OCI-LY1 (cell line): ENCODE results near the gene TENM4.

ENCODE experiments used
- CTCF ChIP-seq: fragments of 200-600 bp; sonication (generic), shearing (Covaris generic); IDR thresholded peaks from 2 replicates; pipeline ENCODE4 v1.5.1; 2017; ENCODE audit warnings: mild to moderate bottlenecking, antibody characterized with exemption, low read length, moderate library complexity, mixed read lengths
- EZH2 ChIP-seq: fragments of 200-600 bp; sonication (generic), shearing (Covaris generic); IDR thresholded peaks from 2 replicates; pipeline ENCODE4 v1.8.0; 2017; ENCODE audit warnings: borderline replicate concordance, mixed run types, mild to moderate bottlenecking, antibody characterized with exemption, low read length, moderate library complexity, mixed read lengths

GRCh38 chr11:78889698-78890097, 551.1 kb downstream of the TENM4 start:
- TF ChIP-seq CTCF (no peak), EZH2 (no peak)
